Keratinocyte (primary cell): ENCODE measurements around the gene DIDO1.

Source experiments
- EZH2 ChIP-seq: IDR thresholded peaks from one replicate; pipeline ENCODE4 v1.6.1; 2012; ENCODE audit warnings: inconsistent platforms, mild to moderate bottlenecking, low read length, moderate library complexity
- TF ChIP-seq, protein P1 (sequence below), 3 experiments: IDR thresholded peaks in 1 of 3; conservative IDR thresholded peaks in 1 of 3; optimal IDR thresholded peaks in 1 of 3; 2 replicates in 2 of 3; 3 replicates in 1 of 3; pipeline versions ENCODE3 to v1.5.1; 2011; ENCODE audit warnings: low read length in 3 of 3, mild to moderate bottlenecking in 3 of 3, moderate library complexity in 2 of 3, control low read depth in 1 of 3, inconsistent platforms in 1 of 3; ENCODE audit not compliant: insufficient read depth in 2 of 3; ENCODE audit errors: extremely low read depth in 1 of 3

DNA sequence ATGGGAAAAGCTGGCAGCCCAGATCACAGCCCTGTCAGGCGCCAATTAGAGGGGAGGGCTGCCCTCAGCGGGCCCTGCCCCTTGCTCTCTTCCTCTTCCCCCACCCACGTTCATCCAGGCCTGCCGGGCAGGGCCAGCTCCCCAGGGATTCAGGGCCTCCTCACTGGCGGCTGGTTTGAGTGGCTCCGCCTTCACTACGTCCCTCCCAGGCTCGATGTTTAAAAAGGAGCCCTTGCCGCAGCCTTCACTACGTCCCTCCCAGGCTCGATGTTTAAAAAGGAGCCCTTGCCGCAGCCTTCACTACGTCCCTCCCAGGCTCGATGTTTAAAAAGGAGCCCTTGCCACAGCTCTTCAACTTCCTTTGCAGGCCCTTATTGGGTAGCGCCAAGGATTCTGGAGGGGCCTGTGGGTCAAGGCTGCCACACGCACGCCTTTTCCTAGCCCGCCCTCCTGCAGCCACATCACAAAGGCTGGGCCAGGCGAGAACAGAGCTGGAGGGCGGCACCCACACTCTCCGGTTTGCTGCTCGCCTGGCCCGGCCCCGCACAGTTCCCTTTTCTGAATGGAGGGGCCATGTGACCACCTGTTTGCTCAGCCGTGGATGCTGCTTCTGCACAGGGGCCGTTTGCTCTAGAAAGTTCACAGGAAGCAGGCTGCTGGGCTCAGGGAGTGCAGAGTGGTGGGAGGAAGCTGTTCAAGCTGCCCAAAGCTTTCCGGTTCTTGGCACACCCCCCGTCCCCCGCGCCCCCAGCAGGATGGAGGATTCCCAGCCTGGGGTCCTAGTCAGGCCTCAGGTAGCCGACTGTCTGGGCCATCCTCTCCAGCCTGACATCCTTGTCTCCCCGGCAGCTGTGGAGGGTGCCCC is 27.8 kb upstream of the DIDO1 start:
- TF ChIP-seq, protein P1, sequence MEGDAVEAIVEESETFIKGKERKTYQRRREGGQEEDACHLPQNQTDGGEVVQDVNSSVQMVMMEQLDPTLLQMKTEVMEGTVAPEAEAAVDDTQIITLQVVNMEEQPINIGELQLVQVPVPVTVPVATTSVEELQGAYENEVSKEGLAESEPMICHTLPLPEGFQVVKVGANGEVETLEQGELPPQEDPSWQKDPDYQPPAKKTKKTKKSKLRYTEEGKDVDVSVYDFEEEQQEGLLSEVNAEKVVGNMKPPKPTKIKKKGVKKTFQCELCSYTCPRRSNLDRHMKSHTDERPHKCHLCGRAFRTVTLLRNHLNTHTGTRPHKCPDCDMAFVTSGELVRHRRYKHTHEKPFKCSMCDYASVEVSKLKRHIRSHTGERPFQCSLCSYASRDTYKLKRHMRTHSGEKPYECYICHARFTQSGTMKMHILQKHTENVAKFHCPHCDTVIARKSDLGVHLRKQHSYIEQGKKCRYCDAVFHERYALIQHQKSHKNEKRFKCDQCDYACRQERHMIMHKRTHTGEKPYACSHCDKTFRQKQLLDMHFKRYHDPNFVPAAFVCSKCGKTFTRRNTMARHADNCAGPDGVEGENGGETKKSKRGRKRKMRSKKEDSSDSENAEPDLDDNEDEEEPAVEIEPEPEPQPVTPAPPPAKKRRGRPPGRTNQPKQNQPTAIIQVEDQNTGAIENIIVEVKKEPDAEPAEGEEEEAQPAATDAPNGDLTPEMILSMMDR (optimal IDR thresholded peaks at IDR 0.05 in 1 of 3, IDR thresholded peaks at IDR 0.05 in 1 of 3, conservative IDR thresholded peaks at IDR 0.05 in 1 of 3; ENCODE audit: extremely low read depth in 1 of 3, insufficient read depth in 2 of 3, low read length in 3 of 3), result no peak
- no peak for TF ChIP-seq EZH2
